IPS-18c (cell line): ENCODE results near the gene SIGLEC1.

Source experiments
- H3K4me3 ChIP-seq: 2 replicates; pipeline ENCODE4 v1.7.0; 2013; ENCODE audit warnings: low read depth, mild to moderate bottlenecking, low read length, moderate library complexity; ENCODE audit not compliant: insufficient read depth
- H3K9me3 ChIP-seq: one replicate; pipeline ENCODE4 v1.6.1; 2013; ENCODE audit warnings: mild to moderate bottlenecking, low read length, moderate library complexity; ENCODE audit not compliant: control insufficient read depth, insufficient read depth

The SIGLEC1 gene

DNA sequence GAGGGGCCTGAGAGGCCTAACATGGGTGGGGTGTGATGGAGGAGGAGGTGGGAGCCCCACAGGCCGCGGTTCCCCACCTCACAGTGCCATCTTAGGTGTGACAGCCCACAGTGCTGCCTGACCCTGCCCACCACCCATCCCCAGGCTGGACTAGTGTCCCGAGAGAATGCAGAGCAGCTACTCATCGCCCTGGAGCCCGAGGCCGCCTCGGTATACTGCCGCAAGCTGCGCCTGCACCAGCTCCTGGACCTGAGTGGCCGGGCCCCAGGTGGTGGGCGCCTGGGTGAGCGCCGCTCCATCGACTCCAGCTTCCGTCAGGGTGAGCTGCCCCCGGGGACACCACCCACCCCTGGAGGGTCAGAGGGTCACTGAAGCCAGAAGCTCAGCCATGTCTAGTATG, 35.7 kb upstream of the SIGLEC1 start:
- Histone ChIP-seq H3K9me3 (peaks cover 2% of the 10 kb centered on the region), H3K4me3 (no peak overlapping the region)

DNA sequence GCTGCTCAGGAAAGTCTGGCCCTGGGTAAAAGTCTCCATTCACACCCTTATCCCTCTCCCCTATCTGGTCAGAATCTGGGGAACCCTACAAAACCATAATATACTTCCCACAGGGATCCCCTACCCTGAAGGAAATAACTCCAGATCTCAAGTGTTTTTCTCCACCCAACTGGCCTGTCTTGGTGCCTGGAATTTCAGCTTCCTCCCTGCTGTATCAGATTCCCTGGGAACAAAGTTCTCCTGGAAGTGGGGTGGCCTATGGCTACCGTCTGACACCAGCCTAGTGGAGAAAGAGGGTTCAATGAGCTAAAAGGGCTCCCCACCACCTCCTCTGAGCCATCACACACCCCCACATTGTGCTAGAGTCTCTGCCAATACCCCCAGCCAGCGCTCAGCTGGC, 35.1 kb upstream of the SIGLEC1 start:
- Histone ChIP-seq H3K9me3 (peaks cover 3% of the 10 kb centered on the region), H3K4me3 (no peak overlapping the region)

DNA sequence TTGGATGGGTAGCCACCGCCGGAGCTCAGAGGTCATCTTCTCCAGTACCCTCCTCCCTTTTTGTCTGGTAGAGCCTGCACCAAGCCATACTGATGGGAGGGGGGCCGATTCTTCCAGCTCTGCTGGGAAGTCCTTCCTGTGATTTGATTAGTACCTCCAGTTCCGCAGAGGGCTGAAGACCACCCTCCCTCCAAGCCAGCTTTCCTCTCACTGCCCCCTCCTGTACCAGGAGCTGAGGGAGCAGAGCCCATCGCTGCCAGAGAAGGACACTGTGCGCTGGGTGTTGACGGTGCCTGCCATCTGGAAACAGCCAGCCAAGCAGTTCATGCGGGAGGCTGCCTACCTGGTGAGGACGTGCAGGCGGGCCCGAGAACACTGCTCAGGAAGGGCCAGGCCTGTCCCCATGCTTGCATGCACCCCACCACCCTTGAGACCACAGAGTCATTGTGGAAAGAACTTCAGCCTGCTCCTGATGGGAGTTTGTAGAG, 33.3 kb upstream of the SIGLEC1 start:
- H3K4me3 ChIP-seq = peak overlapping the region; percentile 44
- H3K9me3 ChIP-seq = peaks cover 2% of the 10 kb centered on the region

DNA sequence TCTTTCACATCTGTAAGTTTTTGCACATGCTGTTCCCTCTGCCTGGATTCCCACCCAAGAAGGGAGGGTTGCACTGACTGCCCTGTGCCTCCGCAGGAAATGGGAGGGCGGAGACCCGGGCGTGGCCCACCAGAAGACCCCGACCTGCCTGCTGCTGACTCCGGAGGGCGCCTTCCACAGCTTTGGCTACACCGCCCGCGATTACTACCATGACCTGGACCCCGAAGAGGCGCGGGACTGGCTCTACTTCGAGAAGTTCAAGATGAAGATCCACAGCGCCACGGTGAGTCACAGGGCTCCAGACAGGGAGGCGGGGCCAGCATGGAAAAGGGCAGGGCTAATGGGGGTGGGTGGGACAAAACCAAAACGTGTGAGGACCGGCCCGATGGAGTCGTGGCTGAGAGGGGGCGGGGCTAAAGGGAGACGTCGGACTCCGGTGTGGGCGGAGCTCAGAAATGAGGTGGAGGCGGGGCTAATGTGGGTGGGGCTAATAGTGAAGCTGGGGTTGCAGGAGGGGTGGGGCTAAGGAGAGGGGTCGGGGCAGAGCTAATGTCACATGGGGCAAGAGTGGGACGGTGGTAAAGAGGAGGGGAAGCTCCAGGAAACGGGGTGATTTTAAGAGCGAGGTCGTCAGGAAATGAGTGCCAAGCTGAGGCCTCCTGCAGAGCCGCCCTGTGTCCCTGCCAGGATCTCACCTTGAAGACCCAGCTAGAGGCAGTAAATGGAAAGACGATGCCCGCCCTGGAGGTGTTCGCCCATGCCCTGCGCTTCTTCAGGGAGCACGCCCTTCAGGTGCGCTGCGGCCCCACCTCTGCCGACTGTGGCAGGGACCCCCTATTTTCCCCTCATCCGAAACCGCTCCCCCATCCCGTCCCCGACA, 32.6 kb upstream of the SIGLEC1 start:
- peak overlapping the region; percentile 69 for H3K4me3 ChIP-seq
- peaks cover 2% of the 10 kb centered on the region for H3K9me3 ChIP-seq

DNA sequence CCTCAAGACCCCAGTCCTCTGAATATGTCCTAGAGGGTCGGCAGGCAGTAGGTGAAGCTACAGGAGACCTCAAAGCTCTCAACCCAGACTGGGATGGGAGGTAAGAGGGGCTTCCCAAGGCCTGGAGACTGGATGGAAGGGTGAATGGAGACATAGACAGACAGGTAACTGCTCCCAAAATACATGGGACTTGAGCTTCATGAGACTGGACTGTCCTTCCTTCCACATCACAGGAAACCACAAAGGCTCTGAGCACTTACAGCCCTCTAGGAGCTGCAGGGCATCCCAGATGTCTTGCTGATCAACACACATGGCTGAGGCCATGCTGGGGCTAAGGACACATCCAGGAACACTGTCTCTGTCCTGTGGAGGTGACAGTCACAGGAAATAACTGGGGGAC, 31.6 kb upstream of the SIGLEC1 start:
- no peak overlapping the region for H3K4me3 ChIP-seq

DNA sequence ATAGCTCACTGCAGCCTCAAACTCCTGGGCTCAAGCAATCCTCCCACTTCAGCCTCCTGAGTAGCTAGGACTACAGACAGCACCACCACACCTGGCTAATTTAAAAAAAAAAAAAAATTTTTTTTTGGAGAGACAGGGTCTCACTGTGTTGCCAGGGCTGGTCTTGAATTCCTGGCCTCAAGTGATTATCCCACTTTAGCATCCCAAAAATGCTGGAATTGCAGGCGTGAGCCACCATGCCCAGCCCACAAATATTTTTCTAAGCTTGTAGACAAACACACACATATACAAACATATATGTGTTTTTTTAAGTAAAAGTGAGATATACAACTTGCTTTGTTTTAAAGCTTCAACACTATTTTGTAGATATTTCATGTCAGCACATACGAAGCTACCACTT, 30.9 kb upstream of the SIGLEC1 start:
- peaks cover 2% of the 10 kb centered on the region for H3K9me3 ChIP-seq
- H3K4me3 ChIP-seq = no peak overlapping the region

More for the DNA sequence above, 31.6 kb upstream of the SIGLEC1 start:
- peaks cover 2% of the 10 kb centered on the region for H3K9me3 ChIP-seq

DNA sequence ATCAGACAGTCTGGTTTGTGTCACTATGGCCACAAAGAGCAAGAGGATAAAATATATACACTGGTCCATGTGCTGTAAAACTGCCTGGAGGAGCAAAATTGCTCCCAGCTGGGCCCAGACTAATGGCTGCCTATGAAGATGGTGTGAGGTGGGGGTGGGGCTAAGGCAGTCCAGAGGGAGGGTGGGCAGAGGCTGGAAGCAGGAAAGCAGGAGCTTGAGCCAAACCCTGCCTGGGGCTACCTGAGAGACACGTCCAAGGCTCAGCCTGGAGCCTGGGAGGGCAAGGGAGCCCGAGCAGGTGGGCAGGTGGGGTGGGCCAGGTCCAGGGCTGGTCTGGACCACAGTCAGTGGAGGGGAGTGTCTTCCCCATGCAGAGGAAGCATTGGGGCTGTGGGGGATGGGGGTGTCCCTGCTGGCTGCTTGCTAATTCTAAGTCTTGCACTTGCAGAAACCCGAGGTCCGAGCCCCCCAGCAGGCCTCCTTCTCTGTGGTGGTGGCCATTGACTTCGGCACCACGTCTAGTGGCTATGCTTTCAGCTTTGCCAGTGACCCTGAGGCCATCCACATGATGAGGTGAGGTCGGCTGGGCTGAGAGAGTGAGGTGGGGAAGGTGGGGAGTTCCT, 29.5 kb upstream of the SIGLEC1 start:
- Histone ChIP-seq H3K4me3 (no peak overlapping the region), H3K9me3 (peaks cover 2% of the 10 kb centered on the region)

DNA sequence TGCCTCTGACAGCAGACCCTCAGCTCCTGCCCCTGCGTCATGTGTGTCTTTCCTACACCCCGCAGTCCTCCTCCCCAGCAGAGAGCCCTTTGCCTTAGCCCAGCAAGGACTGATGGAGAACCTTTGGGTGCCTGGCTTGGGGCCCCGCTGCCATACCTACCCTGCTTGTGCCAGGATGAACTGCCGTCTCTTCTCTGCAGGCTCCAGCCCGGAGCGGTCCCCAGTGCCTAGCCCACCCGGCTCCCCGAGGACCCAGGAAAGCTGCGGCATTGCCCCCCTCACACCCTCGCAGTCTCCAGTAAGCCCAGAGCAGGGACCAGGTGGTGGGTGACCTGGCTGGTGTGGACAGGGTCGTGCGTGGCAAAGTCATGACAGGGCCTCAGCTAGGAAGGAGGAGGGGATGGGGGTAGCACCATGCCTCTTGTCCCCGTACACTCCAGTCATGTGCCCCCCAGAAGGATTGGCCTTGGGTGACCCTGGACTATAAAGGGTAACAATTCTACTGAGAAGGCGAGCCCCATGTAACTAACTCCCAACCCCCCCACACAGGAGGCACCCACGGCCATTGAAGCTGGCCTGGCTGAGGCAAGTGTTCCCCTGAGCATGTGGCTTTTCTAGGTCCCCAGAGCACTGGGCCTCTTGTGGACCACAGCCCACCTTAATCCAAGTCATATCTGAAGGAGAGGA, 28.4 kb upstream of the SIGLEC1 start:
- H3K4me3 ChIP-seq = no peak overlapping the region
- H3K9me3 ChIP-seq = peaks cover 2% of the 10 kb centered on the region

DNA sequence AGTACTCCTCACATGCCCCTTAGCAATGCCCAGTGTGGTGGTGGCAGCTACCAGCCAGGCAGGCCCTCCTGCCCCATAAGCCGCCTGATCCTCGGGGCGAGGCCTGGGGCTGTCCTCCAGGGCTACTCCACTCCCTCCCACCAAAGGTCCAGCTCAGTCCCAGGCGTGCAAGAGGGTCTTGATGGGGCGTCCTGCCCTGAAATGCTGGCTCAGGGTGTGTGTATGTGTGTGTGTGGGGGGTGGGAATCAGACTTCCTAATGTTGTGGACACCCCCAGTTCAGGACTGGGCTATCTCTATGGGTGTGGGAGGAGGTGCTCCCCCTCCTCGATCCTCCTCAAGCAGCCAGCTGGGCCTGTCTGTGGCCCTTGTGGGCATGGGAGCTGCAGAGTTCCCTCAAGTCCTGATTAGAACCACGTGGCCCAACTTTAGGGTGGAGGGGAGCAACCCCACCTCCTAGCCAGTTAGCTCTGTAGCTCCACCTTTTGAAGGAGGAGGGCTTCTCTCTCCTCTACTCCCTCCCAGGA, 27.6 kb upstream of the SIGLEC1 start:
- peaks cover 2% of the 10 kb centered on the region for H3K9me3 ChIP-seq
- no peak overlapping the region for H3K4me3 ChIP-seq

DNA sequence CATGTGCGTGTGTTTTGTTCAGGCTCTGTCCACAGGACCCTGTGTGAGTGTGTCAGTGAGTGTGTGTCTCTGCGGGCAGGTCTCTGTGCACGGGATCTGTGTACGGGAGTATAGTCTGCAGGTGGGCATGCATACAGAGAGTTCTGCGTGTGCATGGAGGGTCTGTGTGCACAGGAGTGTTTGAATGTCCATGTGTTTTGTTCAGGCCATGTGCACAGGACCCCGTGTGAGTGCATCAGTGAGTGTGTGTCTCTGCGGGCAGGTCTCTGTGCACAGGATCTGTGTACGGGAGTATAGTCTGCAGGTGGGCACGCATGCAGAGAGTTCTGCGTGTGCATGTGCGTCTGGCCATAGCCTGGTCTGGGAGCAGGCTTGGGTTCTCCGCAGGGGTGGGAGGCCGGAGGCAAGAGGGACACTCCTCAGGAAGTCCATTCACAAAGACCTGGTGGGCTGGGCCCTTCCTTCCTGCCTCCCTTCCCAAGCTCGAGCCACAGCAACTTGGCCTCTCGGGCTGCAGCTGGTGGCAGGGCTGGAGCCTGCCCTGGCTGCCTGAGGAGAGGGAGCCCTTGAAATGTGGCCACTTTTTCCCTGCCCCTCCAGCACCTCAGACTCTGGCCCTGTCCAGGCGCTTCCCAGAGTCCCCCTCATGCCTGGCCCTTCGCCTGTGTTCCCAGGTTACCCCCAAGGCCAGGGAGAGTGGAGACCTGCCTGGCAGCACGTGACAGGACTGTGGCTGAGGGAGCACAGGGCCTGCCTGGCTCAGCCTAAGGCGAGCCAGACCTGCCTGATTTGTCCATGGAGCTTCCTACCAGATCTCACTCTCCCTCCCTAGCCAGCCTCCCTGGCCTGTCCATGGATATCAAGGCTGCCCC, 26.9 kb upstream of the SIGLEC1 start:
- Histone ChIP-seq H3K9me3 (peaks cover 2% of the 10 kb centered on the region), H3K4me3 (no peak overlapping the region)

DNA sequence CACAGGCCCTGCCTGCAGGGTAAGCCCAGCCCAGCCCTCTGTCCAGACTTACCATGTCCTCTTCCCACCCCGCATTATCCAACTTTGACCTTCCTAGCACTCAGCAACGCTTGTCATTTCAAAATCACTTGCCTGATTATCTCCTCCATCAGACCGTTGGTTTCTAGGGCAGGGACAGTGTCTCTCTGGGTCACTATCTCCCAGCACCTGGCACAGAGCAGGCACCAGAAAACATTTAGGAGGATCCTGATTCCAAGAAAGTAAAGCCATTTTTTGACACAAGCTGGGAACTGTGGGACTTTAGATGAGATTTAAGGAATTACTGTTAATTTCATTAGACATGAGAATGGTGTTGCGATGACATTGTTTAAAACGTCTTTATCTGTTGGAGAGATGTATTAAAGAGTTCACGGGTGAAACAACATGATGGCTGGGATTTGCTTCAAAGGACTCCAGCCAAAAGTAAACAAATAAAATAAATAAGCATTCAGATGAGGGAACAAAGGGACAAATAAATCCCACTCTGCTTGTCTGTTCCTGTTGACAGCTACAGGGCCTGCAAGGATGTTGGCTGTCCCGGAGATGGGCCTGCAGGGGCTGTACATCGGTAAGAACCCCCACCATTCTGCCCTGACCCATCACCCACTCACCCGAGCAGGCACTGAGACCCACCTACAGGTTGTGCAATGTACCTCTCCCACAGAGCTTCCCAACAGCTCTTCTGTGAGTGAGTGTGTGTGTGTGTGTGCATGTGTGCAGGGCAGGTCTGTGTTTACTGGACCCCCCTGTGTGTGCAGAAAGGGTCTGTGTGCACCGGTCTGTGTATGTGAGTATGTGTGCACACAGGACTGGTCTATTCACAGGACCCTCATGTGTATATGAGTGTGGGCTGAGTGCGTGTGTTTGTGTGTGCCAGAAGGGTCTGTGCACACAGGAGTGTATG, 26.0 kb upstream of the SIGLEC1 start:
- Histone ChIP-seq H3K4me3 (no peak overlapping the region), H3K9me3 (peaks cover 2% of the 10 kb centered on the region)

DNA sequence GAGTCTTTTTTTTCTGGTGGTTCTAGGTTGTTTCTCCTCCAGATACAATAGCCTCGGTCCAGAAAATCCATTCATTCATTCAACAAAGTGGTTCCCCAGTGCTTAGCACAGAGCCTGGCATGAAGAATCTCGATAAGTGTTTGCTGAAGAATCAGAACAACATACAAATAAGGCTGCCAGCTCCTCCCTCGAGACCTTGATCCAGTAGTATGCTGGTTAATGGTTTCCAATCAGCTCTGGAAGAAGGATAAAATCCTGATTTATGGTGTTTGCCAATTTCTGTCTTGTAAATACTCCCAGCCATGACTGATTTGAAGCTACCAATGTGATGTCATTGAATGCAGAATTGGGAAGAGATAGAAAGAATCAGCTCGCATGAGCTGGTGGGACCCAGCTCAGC, 23.4 kb upstream of the SIGLEC1 start:
- Histone ChIP-seq H3K9me3 (no peaks in the 10 kb centered on the region), H3K4me3 (no peak overlapping the region)

DNA sequence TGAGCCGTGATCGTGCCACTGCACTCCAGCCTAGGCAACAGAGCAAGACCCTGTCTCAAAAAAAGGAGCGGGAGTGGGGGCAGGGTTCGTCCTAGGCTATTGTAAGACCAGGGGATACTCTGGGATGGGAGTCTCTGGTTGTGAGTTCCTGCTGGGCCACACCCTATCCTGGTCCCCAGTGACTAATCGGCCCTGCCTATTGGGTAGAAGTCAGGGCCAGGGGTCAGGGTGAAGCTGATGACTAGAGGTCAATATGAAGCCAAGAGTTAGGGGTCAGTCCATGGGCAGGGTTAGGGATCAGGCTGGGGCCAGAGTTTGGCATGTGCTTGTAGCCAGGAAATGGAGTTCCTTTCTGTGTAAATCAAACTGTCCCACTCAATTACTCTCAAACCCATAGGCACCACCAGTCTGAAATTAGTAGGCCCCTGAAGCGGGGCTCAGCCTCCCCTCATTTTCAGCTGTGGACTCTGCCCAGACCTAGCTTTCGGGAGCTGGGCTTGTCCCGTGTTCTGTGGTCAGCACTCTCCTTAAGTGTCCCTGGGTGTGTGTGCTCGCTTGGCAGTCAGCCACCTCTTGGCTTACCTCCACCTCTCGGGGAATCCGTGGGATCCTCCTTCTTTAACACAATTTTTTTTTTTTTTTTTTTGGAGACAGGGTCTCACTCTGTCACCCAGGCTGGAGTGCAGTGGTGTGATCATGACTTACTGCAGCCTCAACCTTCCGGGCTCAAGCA, 21.9 kb upstream of the SIGLEC1 start:
- Histone ChIP-seq H3K4me3 (no peak overlapping the region), H3K9me3 (no peaks in the 10 kb centered on the region)

DNA sequence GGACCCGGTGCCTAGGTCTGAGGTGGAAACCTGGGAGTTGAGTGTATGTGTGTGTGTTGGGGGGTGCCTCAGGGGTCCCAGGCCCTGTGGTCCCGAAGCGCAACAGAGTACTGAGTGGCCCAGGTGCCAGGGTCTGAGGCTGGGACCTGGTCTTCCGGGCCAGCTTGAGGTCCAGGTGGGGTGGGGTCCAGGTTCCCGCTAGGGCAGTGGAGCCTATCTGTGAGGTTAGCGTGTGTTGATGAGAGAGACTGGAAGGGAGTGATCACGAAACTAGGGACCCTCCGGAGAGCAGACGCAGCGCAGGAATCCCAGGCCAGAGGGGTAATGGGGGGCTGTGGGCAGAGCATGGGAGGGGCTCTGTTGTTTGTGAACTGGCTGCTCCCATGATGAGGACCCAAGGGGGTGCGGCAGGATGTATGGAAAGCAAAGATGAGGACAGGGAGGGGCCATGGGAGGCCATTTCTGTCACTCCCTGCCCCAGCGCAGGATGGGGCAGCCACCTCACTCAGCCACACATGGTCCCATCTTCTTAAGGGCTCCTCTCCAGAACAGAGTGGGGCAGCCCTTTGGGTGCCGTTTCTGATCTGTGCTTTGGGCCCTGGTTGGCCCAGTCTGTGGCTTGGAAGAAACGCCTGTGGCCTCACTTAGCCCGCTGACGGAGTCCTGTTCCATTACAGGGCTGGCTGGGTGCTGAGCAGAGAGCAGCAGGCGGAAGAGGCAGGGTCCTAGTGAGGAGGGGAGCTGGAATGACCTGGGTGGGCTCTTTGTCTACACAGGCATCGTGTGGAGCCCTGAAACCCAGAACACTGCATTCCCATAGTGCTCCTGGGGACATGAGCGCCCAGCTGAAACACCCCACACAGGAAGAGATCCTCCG, 21.0 kb upstream of the SIGLEC1 start:
- Histone ChIP-seq H3K4me3 (no peak overlapping the region; the same call in 1 of the 2 replicates), H3K9me3 (no peaks in the 10 kb centered on the region)
